ENCODE measurements around the gene RIMS3.
A peak's percentile ranks its signal among the peaks of the same experiment; 100 is the strongest.

Gene RIMS3

GRCh38 chr1:40673452-40673851, 8.0 kb upstream of the RIMS3 start:
- H3K27me3 ChIP-seq (ENCODE audit: insufficient read depth, insufficient read length): peaks cover 10% of the 10 kb centered on the region
- H3K4me3 ChIP-seq (ENCODE audit: insufficient read length, low read depth): no peak overlapping the region
- H3K9ac ChIP-seq (ENCODE audit: insufficient read length, low read depth): no peak overlapping the region
- no peaks in the 10 kb centered on the region for H3K36me3 ChIP-seq (ENCODE audit: insufficient read depth, insufficient read length, low read length)
- H3K9me3 ChIP-seq (ENCODE audit: insufficient read depth, low read length): no peaks in the 10 kb centered on the region
- DNase-seq (ENCODE audit: low read depth, low spot score): no peak
- TF ChIP-seq YY1 (IDR thresholded peaks at IDR 0.05; ENCODE audit: insufficient read depth, insufficient read length) (no peak), ZNF274 (IDR thresholded peaks at IDR 0.05; ENCODE audit: low read depth, low read length) (no peak), SUZ12 (IDR thresholded peaks at IDR 0.05; ENCODE audit: extremely low read depth, insufficient read depth, insufficient read length) (no peak)
- no peaks in the 10 kb centered on the region for H3K4me1 ChIP-seq (ENCODE audit: insufficient read depth, insufficient read length)

GRCh38 chr1:40668769-40669525, 3.5 kb upstream of the RIMS3 start:
- Histone ChIP-seq H3K9ac (ENCODE audit: insufficient read length, low read depth) (no peak overlapping the region), H3K36me3 (ENCODE audit: insufficient read depth, insufficient read length, low read length) (no peaks in the 10 kb centered on the region), H3K9me3 (ENCODE audit: insufficient read depth, low read length) (no peaks in the 10 kb centered on the region), H3K4me1 (ENCODE audit: insufficient read depth, insufficient read length) (peaks cover 10% of the 10 kb centered on the region), H3K4me3 (ENCODE audit: insufficient read length, low read depth) (no peak overlapping the region), H3K27me3 (ENCODE audit: insufficient read depth, insufficient read length) (peaks cover 14% of the 10 kb centered on the region)
- DNase-seq (ENCODE audit: low read depth, low spot score): peak; percentile 63
- TF ChIP-seq ZNF274 (IDR thresholded peaks at IDR 0.05; ENCODE audit: low read depth, low read length): no peak
- TF ChIP-seq YY1 (IDR thresholded peaks at IDR 0.05; ENCODE audit: insufficient read depth, insufficient read length): no peak
- TF ChIP-seq SUZ12 (IDR thresholded peaks at IDR 0.05; ENCODE audit: extremely low read depth, insufficient read depth, insufficient read length): no peak

- H3K9me3 ChIP-seq (ENCODE audit: insufficient read depth, low read length): no peaks in the 10 kb centered on the region
- DNase-seq (ENCODE audit: low read depth, low spot score): no peak
- no peaks in the 10 kb centered on the region for H3K36me3 ChIP-seq (ENCODE audit: insufficient read depth, insufficient read length, low read length)
- peak overlapping the region; percentile 60 for H3K4me3 ChIP-seq (ENCODE audit: insufficient read length, low read depth)
- peak overlapping the region; percentile 77 for H3K9ac ChIP-seq (ENCODE audit: insufficient read length, low read depth)
- H3K4me1 ChIP-seq (ENCODE audit: insufficient read depth, insufficient read length): peaks cover 29% of the 10 kb centered on the region
- H3K27me3 ChIP-seq (ENCODE audit: insufficient read depth, insufficient read length): peaks cover 14% of the 10 kb centered on the region
- no peak for TF ChIP-seq ZNF274 (IDR thresholded peaks at IDR 0.05; ENCODE audit: low read depth, low read length)
- no peak for TF ChIP-seq SUZ12 (IDR thresholded peaks at IDR 0.05; ENCODE audit: extremely low read depth, insufficient read depth, insufficient read length)
- no peak for TF ChIP-seq YY1 (IDR thresholded peaks at IDR 0.05; ENCODE audit: insufficient read depth, insufficient read length)
These were observed 691 bp downstream of the RIMS3 start for GRCh38 chr1:40664791-40665190.

- H3K27me3 ChIP-seq (ENCODE audit: insufficient read depth, insufficient read length): peaks cover 8% of the 10 kb centered on the region
- TF ChIP-seq YY1 (IDR thresholded peaks at IDR 0.05; ENCODE audit: insufficient read depth, insufficient read length) (no peak), SUZ12 (IDR thresholded peaks at IDR 0.05; ENCODE audit: extremely low read depth, insufficient read depth, insufficient read length) (no peak), ZNF274 (IDR thresholded peaks at IDR 0.05; ENCODE audit: low read depth, low read length) (no peak)
- DNase-seq (ENCODE audit: low read depth, low spot score): no peak
- H3K4me3 ChIP-seq (ENCODE audit: insufficient read length, low read depth): no peak overlapping the region
- peak overlapping the region; percentile 14 for H3K9ac ChIP-seq (ENCODE audit: insufficient read length, low read depth)
- H3K9me3 ChIP-seq (ENCODE audit: insufficient read depth, low read length): no peaks in the 10 kb centered on the region
- H3K4me1 ChIP-seq (ENCODE audit: insufficient read depth, insufficient read length): peaks cover 29% of the 10 kb centered on the region
- H3K36me3 ChIP-seq (ENCODE audit: insufficient read depth, insufficient read length, low read length): no peaks in the 10 kb centered on the region
These were observed 1.3 kb downstream of the RIMS3 start for GRCh38 chr1:40664167-40664537.

- Histone ChIP-seq H3K4me3 (ENCODE audit: insufficient read length, low read depth) (no peak overlapping the region), H3K9me3 (ENCODE audit: insufficient read depth, low read length) (no peaks in the 10 kb centered on the region), H3K27me3 (ENCODE audit: insufficient read depth, insufficient read length) (peaks cover 5% of the 10 kb centered on the region), H3K9ac (ENCODE audit: insufficient read length, low read depth) (peak overlapping the region; percentile 29), H3K4me1 (ENCODE audit: insufficient read depth, insufficient read length) (peaks cover 29% of the 10 kb centered on the region), H3K36me3 (ENCODE audit: insufficient read depth, insufficient read length, low read length) (no peaks in the 10 kb centered on the region)
- TF ChIP-seq YY1 (IDR thresholded peaks at IDR 0.05; ENCODE audit: insufficient read depth, insufficient read length) (no peak), SUZ12 (IDR thresholded peaks at IDR 0.05; ENCODE audit: extremely low read depth, insufficient read depth, insufficient read length) (no peak), ZNF274 (IDR thresholded peaks at IDR 0.05; ENCODE audit: low read depth, low read length) (no peak)
- no peak for DNase-seq (ENCODE audit: low read depth, low spot score)
These were observed 1.9 kb downstream of the RIMS3 start for GRCh38 chr1:40663324-40664166.

GRCh38 chr1:40662864-40663263, 2.6 kb downstream of the RIMS3 start:
- no peaks in the 10 kb centered on the region for H3K36me3 ChIP-seq (ENCODE audit: insufficient read depth, insufficient read length, low read length)
- H3K4me3 ChIP-seq (ENCODE audit: insufficient read length, low read depth): no peak overlapping the region
- TF ChIP-seq ZNF274 (IDR thresholded peaks at IDR 0.05; ENCODE audit: low read depth, low read length) (no peak), SUZ12 (IDR thresholded peaks at IDR 0.05; ENCODE audit: extremely low read depth, insufficient read depth, insufficient read length) (no peak), YY1 (IDR thresholded peaks at IDR 0.05; ENCODE audit: insufficient read depth, insufficient read length) (no peak)
- no peaks in the 10 kb centered on the region for H3K9me3 ChIP-seq (ENCODE audit: insufficient read depth, low read length)
- H3K4me1 ChIP-seq (ENCODE audit: insufficient read depth, insufficient read length): peaks cover 29% of the 10 kb centered on the region
- DNase-seq (ENCODE audit: low read depth, low spot score): no peak
- no peak overlapping the region for H3K9ac ChIP-seq (ENCODE audit: insufficient read length, low read depth)
- H3K27me3 ChIP-seq (ENCODE audit: insufficient read depth, insufficient read length): peaks cover 3% of the 10 kb centered on the region

- Histone ChIP-seq H3K9me3 (ENCODE audit: insufficient read depth, low read length) (no peaks in the 10 kb centered on the region), H3K36me3 (ENCODE audit: insufficient read depth, insufficient read length, low read length) (no peaks in the 10 kb centered on the region), H3K4me3 (ENCODE audit: insufficient read length, low read depth) (no peak overlapping the region), H3K9ac (ENCODE audit: insufficient read length, low read depth) (no peak overlapping the region), H3K4me1 (ENCODE audit: insufficient read depth, insufficient read length) (peaks cover 29% of the 10 kb centered on the region), H3K27me3 (ENCODE audit: insufficient read depth, insufficient read length) (peaks cover 1% of the 10 kb centered on the region)
- no peak for DNase-seq (ENCODE audit: low read depth, low spot score)
- TF ChIP-seq ZNF274 (IDR thresholded peaks at IDR 0.05; ENCODE audit: low read depth, low read length) (no peak), SUZ12 (IDR thresholded peaks at IDR 0.05; ENCODE audit: extremely low read depth, insufficient read depth, insufficient read length) (no peak), YY1 (IDR thresholded peaks at IDR 0.05; ENCODE audit: insufficient read depth, insufficient read length) (no peak)
These were observed 3.3 kb downstream of the RIMS3 start for GRCh38 chr1:40662151-40662550.
